K562 (cell line): ENCODE measurements around the gene PAIP2. TPM values are rescaled to one million over a fixed set of nuclear protein-coding genes. Genes with fewer than 3 reads are reported as not detected.

Experiments
- FOXO4 ChIP-seq: fragments of 450-650 bp; formaldehyde crosslinking; IDR thresholded peaks from 2 replicates; pipeline ENCODE4 v1.4.0; 2020; ENCODE audit warnings: mild to moderate bottlenecking, moderate library complexity
- IFI16 ChIP-seq: fragments of 250-450 bp; sonication (Bioruptor Pico); IDR thresholded peaks from 2 replicates; pipeline ENCODE4 v2.1.2; 2022; ENCODE audit warnings: mild to moderate bottlenecking, inconsistent platforms
- KDM4B ChIP-seq, 2 experiments: fragments of 450-650 bp in 1 of 2; sonication (generic) in 1 of 2; IDR thresholded peaks; 2 replicates each; pipeline ENCODE4 v1.6.1; 2016 to 2017; ENCODE audit warnings: borderline replicate concordance in 2 of 2, antibody characterized with exemption in 1 of 2, low read depth in 1 of 2, mild to moderate bottlenecking in 1 of 2
- MEF2A ChIP-seq: IDR thresholded peaks from 2 replicates; pipeline ENCODE4 v1.6.1; 2011; ENCODE audit warnings: low read depth, mild to moderate bottlenecking, low read length, moderate library complexity; ENCODE audit not compliant: control insufficient read depth
- MNT ChIP-seq, 2 experiments: fragments of 450-650 bp; conservative IDR thresholded peaks; 2 replicates each; pipeline ENCODE4 v1.6.1; 2017; ENCODE audit warnings: mild to moderate bottlenecking in 2 of 2, moderate library complexity in 2 of 2
- PRMT5 ChIP-seq: sonication (generic); formaldehyde crosslinking; IDR thresholded peaks from 2 replicates; pipeline ENCODE4 v1.5.0; 2020; ENCODE audit warnings: missing genetic modification reagents
- ZBTB33 ChIP-seq: sonication (generic); formaldehyde crosslinking; IDR thresholded peaks from 2 replicates; pipeline ENCODE4 v1.8.1; 2023; ENCODE audit warnings: mild to moderate bottlenecking, missing genetic modification reagents
- ZBTB7A ChIP-seq: IDR thresholded peaks from 2 replicates; pipeline ENCODE4 v1.6.1; 2011; ENCODE audit warnings: low read depth, mild to moderate bottlenecking, low read length, moderate library complexity, borderline replicate concordance; ENCODE audit not compliant: control insufficient read depth
- ZNF280B ChIP-seq: fragments of 250-450 bp; sonication (Bioruptor Pico); IDR thresholded peaks from 2 replicates; pipeline ENCODE4 v1.5.1; 2021; ENCODE audit warnings: mild to moderate bottlenecking
- ZNF282 ChIP-seq: sonication (generic); formaldehyde crosslinking; IDR thresholded peaks from 2 replicates; pipeline ENCODE4 v1.8.1; 2023; ENCODE audit warnings: missing genetic modification reagents
- ZNF75A ChIP-seq: fragments of 450-650 bp; formaldehyde crosslinking; IDR thresholded peaks from 2 replicates; pipeline ENCODE4 v1.4.0; 2020; ENCODE audit warnings: mild to moderate bottlenecking
- polyA plus RNA-seq, 8 experiments: library from polyadenylated mRNA; depleted of rRNA in 4 of 8; stranded (reverse) in 5 of 8; unstranded in 3 of 8; fragments of >200 nt; fragmentation: Nextera tagmentation in 2 of 8; fragmentation: Illumina TruSeq in 1 of 8; extraction: Ambion mirVana in 2 of 8; extraction: Trizol in 1 of 8; gene quantifications; 2 replicates each; pipeline versions ENCODE4 v1.2.1 to v1.2.3, GENCODE V29; 2011 to 2014; ENCODE audit warnings: inconsistent platforms in 1 of 8, missing spikeins in 1 of 8
- total RNA-seq, 7 experiments: library from RNA; depleted of rRNA in 6 of 7; stranded (reverse); fragments of >200 nt in 6 of 7; fragmentation: Illumina TruSeq in 2 of 7; extraction: Trizol in 2 of 7; gene quantifications; 2 replicates each; pipeline versions ENCODE4 v1.2.1 to v1.2.3, GENCODE V29; 2011 to 2021; ENCODE audit warnings: low replicate concordance in 1 of 7

The PAIP2 gene
- total and polyA plus RNA-seq, 9 of the 15 experiments (the other 6 are each of a cell fraction or from before 2014, with no cell fraction given): 78.3 to 187 (median 128) TPM

GRCh38 chr5:139341689-139342422 is at the start of gene PAIP2 (continued):
- TF ChIP-seq ZBTB7A (peak; percentile 92), ZBTB33 (CRISPR knock-in tag) (peak; percentile 91), ZNF282 (CRISPR knock-in tag) (no peak), ZNF280B (no peak), PRMT5 (no peak), MEF2A (no peak), ZNF75A (CRISPR knock-in tag) (no peak), IFI16 (CRISPR knock-in tag) (no peak), MNT (conservative IDR thresholded peaks at IDR 0.05) (peak; percentile 95 to 97), FOXO4 (CRISPR knock-in tag) (no peak), KDM4B (IDR thresholded peaks at IDR 0.05; ENCODE audit: borderline replicate concordance in 2 of 2, low read depth in 1 of 2) (peak in 1 of 2 experiments; percentile 59; a peak in 1 of 4 replicates)
